ENCODE results near the gene TRIM72. TPM values are rescaled to one million over a fixed set of nuclear protein-coding genes. Genes with fewer than 3 reads are reported as not detected.
"Not testable (repeated sequence)": the region's sequence is repeated elsewhere in the genome, so short reads cannot be mapped to it uniquely, and the experiment has no call there.

TRIM72 gene
- total RNA-seq, 1 experiment from 2014 or later: not detected

DNA sequence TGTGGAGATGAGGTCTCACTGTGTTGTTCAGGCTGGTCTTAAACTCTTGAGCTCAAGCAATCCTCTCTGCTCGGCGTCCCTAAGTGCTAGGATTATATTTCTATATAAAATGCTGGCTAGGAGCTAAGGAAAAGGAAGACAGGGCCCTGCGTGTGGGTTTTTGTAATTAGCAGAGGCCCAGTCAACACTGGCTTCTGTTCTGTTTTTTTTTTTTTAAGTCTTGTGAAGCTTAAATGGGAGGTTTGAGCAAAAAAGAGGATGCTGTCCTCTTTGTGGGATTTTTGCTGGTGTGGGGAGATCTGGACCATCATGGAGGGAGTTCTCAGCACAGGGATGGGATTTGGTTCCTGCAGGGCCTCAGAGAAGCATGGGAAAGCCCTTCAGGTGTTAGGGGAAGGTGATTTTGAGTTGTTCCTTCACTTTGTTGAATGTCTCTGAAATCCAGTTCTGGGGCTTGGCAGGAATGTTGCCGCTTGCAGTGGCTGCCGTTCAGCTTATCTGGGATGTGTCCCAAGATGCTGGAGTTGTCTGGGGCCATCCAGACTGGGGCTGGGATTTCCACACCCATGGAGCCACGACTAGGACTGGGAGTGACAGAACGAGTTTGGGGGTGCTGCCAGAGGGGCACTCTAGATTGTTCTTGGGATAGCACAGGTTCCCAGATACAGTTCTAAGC is 15.6 kb upstream of the TRIM72 start:
- Histone ChIP-seq H3K79me2 (ENCODE audit: low read length) (no peaks in the 10 kb centered on the region), H4K20me1 (ENCODE audit: low read length) (peaks cover 26% of the 10 kb centered on the region), H3K4me1 (ENCODE audit: insufficient read depth, low read length) (peaks cover 16% of the 10 kb centered on the region; the same call in 1 of the 2 replicates), H3K9ac (ENCODE audit: low read length) (no peak overlapping the region), H3F3A (ENCODE audit: low read length, unreplicated experiment) (no peaks in the 10 kb centered on the region), H3K27ac (ENCODE audit: low read length) (no peak overlapping the region), H3K9me2 (replicated peaks; ENCODE audit: low read length) (no peaks in the 10 kb centered on the region), H3K27me3 (ENCODE audit: low read length) (no peaks in the 10 kb centered on the region), H2AFZ (ENCODE audit: low read length) (no peak overlapping the region), H3K4me2 (ENCODE audit: low read length) (no peak overlapping the region), H3K36me3 (ENCODE audit: low read depth, low read length) (peaks cover 20% of the 10 kb centered on the region), H3K9me3 (ENCODE audit: low read length) (no peaks in the 10 kb centered on the region), H3K4me3 (ENCODE audit: low read length) (no peak overlapping the region)
- ATAC-seq: no peak
- intact Hi-C loops (cut with micrococcal nuclease): no loop called here
- TF ChIP-seq EZH2phosphoT487 (IDR thresholded peaks at IDR 0.05; ENCODE audit: borderline replicate concordance, low read length) (no peak), EZH2 (IDR thresholded peaks at IDR 0.05; ENCODE audit: low read length, unreplicated experiment) (no peak)
- TF ChIP-seq, protein P1, sequence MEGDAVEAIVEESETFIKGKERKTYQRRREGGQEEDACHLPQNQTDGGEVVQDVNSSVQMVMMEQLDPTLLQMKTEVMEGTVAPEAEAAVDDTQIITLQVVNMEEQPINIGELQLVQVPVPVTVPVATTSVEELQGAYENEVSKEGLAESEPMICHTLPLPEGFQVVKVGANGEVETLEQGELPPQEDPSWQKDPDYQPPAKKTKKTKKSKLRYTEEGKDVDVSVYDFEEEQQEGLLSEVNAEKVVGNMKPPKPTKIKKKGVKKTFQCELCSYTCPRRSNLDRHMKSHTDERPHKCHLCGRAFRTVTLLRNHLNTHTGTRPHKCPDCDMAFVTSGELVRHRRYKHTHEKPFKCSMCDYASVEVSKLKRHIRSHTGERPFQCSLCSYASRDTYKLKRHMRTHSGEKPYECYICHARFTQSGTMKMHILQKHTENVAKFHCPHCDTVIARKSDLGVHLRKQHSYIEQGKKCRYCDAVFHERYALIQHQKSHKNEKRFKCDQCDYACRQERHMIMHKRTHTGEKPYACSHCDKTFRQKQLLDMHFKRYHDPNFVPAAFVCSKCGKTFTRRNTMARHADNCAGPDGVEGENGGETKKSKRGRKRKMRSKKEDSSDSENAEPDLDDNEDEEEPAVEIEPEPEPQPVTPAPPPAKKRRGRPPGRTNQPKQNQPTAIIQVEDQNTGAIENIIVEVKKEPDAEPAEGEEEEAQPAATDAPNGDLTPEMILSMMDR (conservative IDR thresholded peaks at IDR 0.05; ENCODE audit: low read depth, low read length): no peak
- POLR2A ChIA-PET (ENCODE audit: unreplicated experiment): no interaction called here
- CTCF ChIA-PET: no interaction called here
- DNase-seq: no peak
- BruUV-seq (replicated peaks): no TSS peak

DNA sequence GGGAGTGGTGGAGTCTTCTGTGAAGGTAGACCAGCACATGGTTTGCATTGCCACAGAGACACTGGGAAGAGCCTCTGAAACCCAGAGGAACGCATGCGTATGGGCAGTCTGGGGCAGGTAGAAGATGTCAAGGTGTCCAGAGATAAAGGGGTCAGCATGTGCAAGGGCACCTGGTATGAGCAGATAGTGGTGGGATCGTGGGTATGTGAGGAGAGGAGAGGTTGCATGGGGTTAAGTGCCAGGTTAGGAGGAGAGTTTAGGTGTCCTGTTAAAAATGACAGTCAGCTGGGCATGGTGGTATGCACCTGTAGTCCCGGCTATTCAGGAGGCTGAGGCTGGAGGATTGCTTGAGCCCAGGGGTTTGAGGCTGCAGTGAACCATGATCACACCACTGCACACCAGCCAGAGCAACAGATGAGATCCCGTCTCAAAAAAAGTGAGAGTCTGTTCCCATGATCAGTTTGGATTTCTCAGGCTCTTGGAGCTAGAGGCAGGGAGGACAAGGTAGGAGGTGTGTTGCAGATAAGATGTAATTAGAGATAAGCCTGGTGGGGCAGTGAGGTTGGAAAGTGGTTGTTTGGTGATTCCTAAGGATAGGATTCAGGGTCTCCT is 14.4 kb upstream of the TRIM72 start:
- Histone ChIP-seq H3K27ac (ENCODE audit: low read length) (no peak overlapping the region), H3F3A (ENCODE audit: low read length, unreplicated experiment) (no peaks in the 10 kb centered on the region), H3K36me3 (ENCODE audit: low read depth, low read length) (peaks cover 14% of the 10 kb centered on the region), H3K79me2 (ENCODE audit: low read length) (no peaks in the 10 kb centered on the region), H3K9me3 (ENCODE audit: low read length) (no peaks in the 10 kb centered on the region), H4K20me1 (ENCODE audit: low read length) (peaks cover 24% of the 10 kb centered on the region), H3K4me3 (ENCODE audit: low read length) (no peak overlapping the region), H3K9me2 (replicated peaks; ENCODE audit: low read length) (no peaks in the 10 kb centered on the region), H3K9ac (ENCODE audit: low read length) (no peak overlapping the region), H2AFZ (ENCODE audit: low read length) (no peak overlapping the region), H3K4me1 (ENCODE audit: insufficient read depth, low read length) (peaks cover 22% of the 10 kb centered on the region; the same call in 1 of the 2 replicates), H3K4me2 (ENCODE audit: low read length) (no peak overlapping the region), H3K27me3 (ENCODE audit: low read length) (no peaks in the 10 kb centered on the region)
- TF ChIP-seq, protein P1 (conservative IDR thresholded peaks at IDR 0.05; ENCODE audit: low read depth, low read length): no peak
- TF ChIP-seq EZH2phosphoT487 (IDR thresholded peaks at IDR 0.05; ENCODE audit: borderline replicate concordance, low read length) (no peak), EZH2 (IDR thresholded peaks at IDR 0.05; ENCODE audit: low read length, unreplicated experiment) (no peak)
- BruUV-seq (replicated peaks): no TSS peak
- ChIA-PET CTCF (no interaction called here), POLR2A (ENCODE audit: unreplicated experiment) (interaction anchor here (0.6 kb wide), 1 partner anchor 42 kb away, joined by 5 read pairs; no protein-coding TSS in a partner anchor)
- DNase-seq: no peak
- intact Hi-C loops (cut with micrococcal nuclease): loop anchor here (10.0 kb wide), 1 partner anchor 255 kb away; the partner anchor contains the start of gene ARMC5
- no peak for ATAC-seq

DNA sequence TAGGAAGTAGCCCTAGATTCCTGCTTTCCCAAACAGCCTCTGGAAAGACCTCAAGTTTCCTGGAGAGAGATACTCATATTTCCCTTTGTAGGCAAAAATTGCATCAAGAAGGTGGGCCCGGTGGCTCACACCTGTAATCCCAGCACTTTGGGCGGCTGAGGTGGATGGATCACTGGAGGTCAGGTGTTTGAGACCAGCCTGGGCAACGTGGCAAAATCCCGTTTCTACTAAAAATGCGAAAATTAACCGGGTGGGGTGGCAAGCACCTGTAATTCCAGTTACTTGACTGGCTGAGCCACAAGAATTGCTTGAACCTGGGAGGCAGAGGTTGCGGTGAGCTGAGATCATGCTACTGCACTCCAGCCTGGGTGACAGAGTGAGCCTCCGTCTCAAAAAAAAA is 13.8 kb upstream of the TRIM72 start:
- DNase-seq; H3K9ac ChIP-seq (ENCODE audit: low read length); H3K9me3 ChIP-seq (ENCODE audit: low read length); BruUV-seq (replicated peaks); H3K27ac ChIP-seq (ENCODE audit: low read length); H2AFZ ChIP-seq (ENCODE audit: low read length); CTCF ChIA-PET; H3K9me2 ChIP-seq (replicated peaks; ENCODE audit: low read length); ATAC-seq; H3K4me2 ChIP-seq (ENCODE audit: low read length); H3K27me3 ChIP-seq (ENCODE audit: low read length); H3K4me3 ChIP-seq (ENCODE audit: low read length); H3K79me2 ChIP-seq (ENCODE audit: low read length); H3K36me3 ChIP-seq (ENCODE audit: low read depth, low read length); H3F3A ChIP-seq (ENCODE audit: low read length, unreplicated experiment): not testable (repeated sequence)
- intact Hi-C loops (cut with micrococcal nuclease): loop anchor here (10.0 kb wide), 1 partner anchor 255 kb away; the partner anchor contains the start of gene ARMC5
- POLR2A ChIA-PET (ENCODE audit: unreplicated experiment): interaction anchor here (0.6 kb wide), 1 partner anchor 27 kb away, joined by 3 read pairs; no protein-coding TSS in a partner anchor
- Histone ChIP-seq H4K20me1 (ENCODE audit: low read length) (peaks cover 19% of the 10 kb centered on the region), H3K4me1 (ENCODE audit: insufficient read depth, low read length) (peaks cover 22% of the 10 kb centered on the region; the same call in 1 of the 2 replicates)

All from PC-3 (cell line).